Parathyroid adenoma (tissue), 2 donors: ENCODE results near the gene RDH5.

Experiments
- H2AFZ ChIP-seq: fragments of 300-600 bp; sonication (generic); one replicate; pipeline ENCODE4 v1.7.0; 2017; ENCODE audit warnings: antibody characterized with exemption, mild to moderate bottlenecking
- H3K27ac ChIP-seq: fragments of 300-600 bp; sonication (generic); one replicate; pipeline ENCODE4 v1.7.0; 2017
- H3K27me3 ChIP-seq: fragments of 300-600 bp; sonication (generic); one replicate; pipeline ENCODE4 v1.7.0; 2017; ENCODE audit warnings: low read length; ENCODE audit not compliant: control insufficient read depth, insufficient read depth
- H3K36me3 ChIP-seq: fragments of 300-600 bp; sonication (generic); one replicate; pipeline ENCODE4 v1.7.0; 2017; ENCODE audit warnings: low read length; ENCODE audit not compliant: control insufficient read depth, insufficient read depth
- H3K4me1 ChIP-seq: fragments of 300-600 bp; sonication (generic); one replicate; pipeline ENCODE4 v1.7.0; 2017; ENCODE audit warnings: control low read depth
- H3K4me2 ChIP-seq: fragments of 300-600 bp; sonication (generic); one replicate; pipeline ENCODE4 v1.7.0; 2017; ENCODE audit warnings: low read length
- H3K4me3 ChIP-seq: fragments of 300-600 bp; sonication (generic); one replicate; pipeline ENCODE4 v1.7.0; 2017; ENCODE audit warnings: low read depth, low read length
- H3K79me2 ChIP-seq: fragments of 300-600 bp; sonication (generic); one replicate; pipeline ENCODE4 v1.7.0; 2017; ENCODE audit warnings: control low read depth
- H3K9ac ChIP-seq: fragments of 300-600 bp; sonication (generic); one replicate; pipeline ENCODE4 v1.7.0; 2017; ENCODE audit warnings: mild to moderate bottlenecking
- H3K9me3 ChIP-seq: fragments of 300-600 bp; sonication (generic); one replicate; pipeline ENCODE4 v1.7.0; 2017; ENCODE audit warnings: low read length; ENCODE audit not compliant: control insufficient read depth
- CTCF ChIP-seq: fragments of 300-600 bp; sonication (generic); IDR thresholded peaks from one replicate; pipeline ENCODE4 v1.7.0; 2017; ENCODE audit warnings: antibody characterized with exemption, mild to moderate bottlenecking
- donor health status: primary hyperparathyroidism.

The RDH5 gene

GRCh38 chr12:55698241-55698955 is 21.8 kb upstream of the RDH5 start:
- no peak overlapping the region for H3K9ac ChIP-seq
- H3K4me2 ChIP-seq: no peak overlapping the region
- H3K79me2 ChIP-seq: no peaks in the 10 kb centered on the region
- no peaks in the 10 kb centered on the region for H3K36me3 ChIP-seq
- H3K4me3 ChIP-seq: no peak overlapping the region
- H3K4me1 ChIP-seq: no peaks in the 10 kb centered on the region
- H3K27me3 ChIP-seq: no peaks in the 10 kb centered on the region
- no peaks in the 10 kb centered on the region for H3K9me3 ChIP-seq
- H3K27ac ChIP-seq: no peak overlapping the region
- TF ChIP-seq CTCF: no peak
- H2AFZ ChIP-seq: no peak overlapping the region

- no peak overlapping the region for H3K9ac ChIP-seq
- no peak overlapping the region for H3K4me2 ChIP-seq
- H2AFZ ChIP-seq: no peak overlapping the region
- TF ChIP-seq CTCF: no peak
- H3K4me1 ChIP-seq: no peaks in the 10 kb centered on the region
- no peaks in the 10 kb centered on the region for H3K79me2 ChIP-seq
- H3K4me3 ChIP-seq: no peak overlapping the region
- no peaks in the 10 kb centered on the region for H3K27me3 ChIP-seq
- H3K9me3 ChIP-seq: no peaks in the 10 kb centered on the region
- H3K36me3 ChIP-seq: no peaks in the 10 kb centered on the region
- no peak overlapping the region for H3K27ac ChIP-seq
Observed at GRCh38 chr12:55698965-55699364, 21.2 kb upstream of the RDH5 start.

GRCh38 chr12:55699471-55700055 is 20.6 kb upstream of the RDH5 start:
- Histone ChIP-seq H3K4me2 (no peak overlapping the region), H3K36me3 (no peaks in the 10 kb centered on the region), H3K27ac (no peak overlapping the region), H3K4me1 (no peaks in the 10 kb centered on the region), H3K9ac (no peak overlapping the region), H3K9me3 (no peaks in the 10 kb centered on the region), H3K27me3 (no peaks in the 10 kb centered on the region), H3K4me3 (no peak overlapping the region), H2AFZ (no peak overlapping the region), H3K79me2 (no peaks in the 10 kb centered on the region)
- no peak for TF ChIP-seq CTCF

- no peak overlapping the region for H3K27ac ChIP-seq
- no peak for TF ChIP-seq CTCF
- H2AFZ ChIP-seq: no peak overlapping the region
- H3K9ac ChIP-seq: no peak overlapping the region
- no peaks in the 10 kb centered on the region for H3K4me1 ChIP-seq
- no peaks in the 10 kb centered on the region for H3K79me2 ChIP-seq
- H3K4me2 ChIP-seq: no peak overlapping the region
- H3K9me3 ChIP-seq: no peaks in the 10 kb centered on the region
- no peaks in the 10 kb centered on the region for H3K36me3 ChIP-seq
- H3K27me3 ChIP-seq: no peaks in the 10 kb centered on the region
- no peak overlapping the region for H3K4me3 ChIP-seq
Observed at GRCh38 chr12:55700255-55701018, 19.8 kb upstream of the RDH5 start.
